ENCODE results near the gene LLGL2.
"Not testable (repeated sequence)": the region's sequence is repeated elsewhere in the genome, so short reads cannot be mapped to it uniquely, and the experiment has no call there.

- TF ChIP-seq POLR2A, POLR2AphosphoS5 (IDR thresholded peaks at IDR 0.05): not testable (repeated sequence)
- TF ChIP-seq, protein P1, sequence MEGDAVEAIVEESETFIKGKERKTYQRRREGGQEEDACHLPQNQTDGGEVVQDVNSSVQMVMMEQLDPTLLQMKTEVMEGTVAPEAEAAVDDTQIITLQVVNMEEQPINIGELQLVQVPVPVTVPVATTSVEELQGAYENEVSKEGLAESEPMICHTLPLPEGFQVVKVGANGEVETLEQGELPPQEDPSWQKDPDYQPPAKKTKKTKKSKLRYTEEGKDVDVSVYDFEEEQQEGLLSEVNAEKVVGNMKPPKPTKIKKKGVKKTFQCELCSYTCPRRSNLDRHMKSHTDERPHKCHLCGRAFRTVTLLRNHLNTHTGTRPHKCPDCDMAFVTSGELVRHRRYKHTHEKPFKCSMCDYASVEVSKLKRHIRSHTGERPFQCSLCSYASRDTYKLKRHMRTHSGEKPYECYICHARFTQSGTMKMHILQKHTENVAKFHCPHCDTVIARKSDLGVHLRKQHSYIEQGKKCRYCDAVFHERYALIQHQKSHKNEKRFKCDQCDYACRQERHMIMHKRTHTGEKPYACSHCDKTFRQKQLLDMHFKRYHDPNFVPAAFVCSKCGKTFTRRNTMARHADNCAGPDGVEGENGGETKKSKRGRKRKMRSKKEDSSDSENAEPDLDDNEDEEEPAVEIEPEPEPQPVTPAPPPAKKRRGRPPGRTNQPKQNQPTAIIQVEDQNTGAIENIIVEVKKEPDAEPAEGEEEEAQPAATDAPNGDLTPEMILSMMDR (IDR thresholded peaks at IDR 0.05): not testable (repeated sequence)
Observed at GRCh38 chr17:75583197-75583596, 57.7 kb downstream of the LLGL2 start.
